ENCODE data around the gene ARHGAP42. TPM values are rescaled to one million over a fixed set of nuclear protein-coding genes. Genes with fewer than 3 reads are reported as not detected.

The ARHGAP42 gene
- polyA plus RNA-seq, 3 donors, result 0.13 TPM; not detected in 2

DNA sequence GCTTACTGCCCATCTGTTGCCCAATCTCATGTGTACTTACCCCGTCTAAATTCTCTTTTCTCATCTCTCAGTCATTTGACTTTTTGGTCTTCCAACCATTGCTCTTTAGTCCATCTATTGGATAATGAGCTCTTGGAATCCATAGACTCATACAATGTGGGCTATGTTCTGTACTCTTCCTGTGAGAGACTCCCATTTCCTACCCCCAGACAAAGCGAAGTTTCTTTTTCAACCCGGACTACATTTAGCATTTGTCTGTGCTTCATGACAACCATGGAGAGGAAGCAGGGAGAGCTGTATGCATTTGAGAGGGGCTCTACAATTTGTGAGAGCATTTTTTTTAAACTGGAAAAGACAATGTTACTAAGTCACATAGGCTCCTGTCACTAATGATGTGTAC, 4.0 kb upstream of the ARHGAP42 start:
- H3K4me3 Mint-ChIP-seq, result no peak overlapping the region
- H3K27me3 ChIP-seq (ENCODE audit: control insufficient read depth in 2 of 2, insufficient read depth in 2 of 2, low read length in 2 of 2), result peaks cover 15 to 17% of the 10 kb centered on the region in 2 donors
- H3K9me3 ChIP-seq (replicated peaks in 1 of 2; ENCODE audit: control insufficient read depth in 1 of 2, insufficient read depth in 1 of 2, low read length in 2 of 2), result peaks cover 0 to 6% of the 10 kb centered on the region in 2 donors
- H3K4me1 ChIP-seq (ENCODE audit: control insufficient read depth in 1 of 2, insufficient read depth in 2 of 2, low read length in 2 of 2), result peaks cover 8 to 10% of the 10 kb centered on the region in 2 donors
- TF ChIP-seq CTCF (IDR thresholded peaks at IDR 0.05), result no peak
- H3K27ac ChIP-seq (ENCODE audit: low read depth in 1 of 2, low read length in 2 of 2), result no peak overlapping the region
- no peaks in the 10 kb centered on the region for H3K36me3 Mint-ChIP-seq
- WGBS (ENCODE audit: insufficient coverage), result 43% methylated on average over 1 of the region's 3 CpGs
- H3K4me2 ChIP-seq (replicated peaks; ENCODE audit: extremely low read depth, low read length, poor library complexity, severe bottlenecking), result no peak overlapping the region
- no peaks in the 10 kb centered on the region for H4K20me1 ChIP-seq (ENCODE audit: insufficient read depth, low read length)
- H2AFZ ChIP-seq (ENCODE audit: insufficient read depth, low read depth, low read length, poor library complexity, severe bottlenecking), result no peak overlapping the region
- H3K79me2 ChIP-seq (ENCODE audit: insufficient read depth, low read length), result no peaks in the 10 kb centered on the region
- DNase-seq, result no peak
- peaks cover 26 to 29% (median 26%) of the 10 kb centered on the region in 3 donors for H3K27me3 Mint-ChIP-seq (ENCODE audit: low read depth in 3 of 3)
- H3K4me3 ChIP-seq (replicated peaks in 1 of 3; ENCODE audit: low read depth in 2 of 3, low read length in 3 of 3), result no peak overlapping the region
- H3K9ac ChIP-seq (ENCODE audit: insufficient read depth, low read length, poor library complexity, severe bottlenecking), result no peak overlapping the region
- H3K9me3 Mint-ChIP-seq, result peaks cover 0 to 8% (median 4%) of the 10 kb centered on the region in 7 donors
- no peak overlapping the region for H3K27ac Mint-ChIP-seq
- intact Hi-C loops (cut with micrococcal nuclease), result no loop called here
- H3K4me1 Mint-ChIP-seq, result peaks cover 18% of the 10 kb centered on the region
- H3K36me3 ChIP-seq (replicated peaks in 1 of 2; ENCODE audit: control insufficient read depth in 1 of 2, insufficient read depth in 2 of 2, low read length in 2 of 2), result no peaks in the 10 kb centered on the region

GRCh38 chr11:100684101-100685065, 2.7 kb upstream of the ARHGAP42 start:
- intact Hi-C loops (cut with micrococcal nuclease), result no loop called here
- Mint-ChIP-seq H3K4me3 (no peak overlapping the region), H3K27ac (no peak overlapping the region), H3K36me3 (no peaks in the 10 kb centered on the region), H3K9me3 (peaks cover 0 to 8% (median 4%) of the 10 kb centered on the region in 7 donors), H3K4me1 (peaks cover 18% of the 10 kb centered on the region), H3K27me3 (ENCODE audit: low read depth in 3 of 3) (peaks cover 30 to 31% (median 30%) of the 10 kb centered on the region in 3 donors)
- H3K27ac ChIP-seq (ENCODE audit: low read depth in 1 of 2, low read length in 2 of 2), result no peak overlapping the region
- H3K4me3 ChIP-seq (replicated peaks in 1 of 3; ENCODE audit: low read depth in 2 of 3, low read length in 3 of 3), result no peak overlapping the region
- TF ChIP-seq CTCF (IDR thresholded peaks at IDR 0.05), result no peak
- no peaks in the 10 kb centered on the region for H3K79me2 ChIP-seq (ENCODE audit: insufficient read depth, low read length)
- no peak overlapping the region for H3K9ac ChIP-seq (ENCODE audit: insufficient read depth, low read length, poor library complexity, severe bottlenecking)
- no peak for DNase-seq
- H2AFZ ChIP-seq (ENCODE audit: insufficient read depth, low read depth, low read length, poor library complexity, severe bottlenecking), result no peak overlapping the region
- WGBS (ENCODE audit: insufficient coverage), result 75% methylated on average over 1 of the region's 6 CpGs
- H3K36me3 ChIP-seq (replicated peaks in 1 of 2; ENCODE audit: control insufficient read depth in 1 of 2, insufficient read depth in 2 of 2, low read length in 2 of 2), result no peaks in the 10 kb centered on the region
- H3K27me3 ChIP-seq (ENCODE audit: control insufficient read depth in 2 of 2, insufficient read depth in 2 of 2, low read length in 2 of 2), result peaks cover 24 to 27% of the 10 kb centered on the region in 2 donors
- H3K4me1 ChIP-seq (ENCODE audit: control insufficient read depth in 1 of 2, insufficient read depth in 2 of 2, low read length in 2 of 2), result peaks cover 8 to 10% of the 10 kb centered on the region in 2 donors
- H4K20me1 ChIP-seq (ENCODE audit: insufficient read depth, low read length), result no peaks in the 10 kb centered on the region
- no peak overlapping the region for H3K4me2 ChIP-seq (replicated peaks; ENCODE audit: extremely low read depth, low read length, poor library complexity, severe bottlenecking)
- peaks cover 0 to 6% of the 10 kb centered on the region in 2 donors for H3K9me3 ChIP-seq (replicated peaks in 1 of 2; ENCODE audit: control insufficient read depth in 1 of 2, insufficient read depth in 1 of 2, low read length in 2 of 2)

Measured in CD14-positive monocyte (primary cell).